GM20431 (cell line): ENCODE measurements around the gene AMER3.

Source experiments
- in situ Hi-C: fragments of 300-500 bp; cut with MseI, MboI; formaldehyde crosslinking; loops from one replicate; pipeline ENCODE4 v1.15.0; 2020; ENCODE audit warnings: low sequenced_read_pairs; ENCODE audit not compliant: unreplicated experiment

AMER3 gene

GRCh38 chr2:130813722-130814121 is 58.4 kb downstream of the AMER3 start:
- in situ Hi-C loops = no loop called here

- in situ Hi-C loops = no loop called here
Measured at GRCh38 chr2:130814931-130815680, 59.8 kb downstream of the AMER3 start.
